Measurements from ENCODE around the gene CGGBP1. TPM values are rescaled to one million over a fixed set of nuclear protein-coding genes. Genes with fewer than 3 reads are reported as not detected.

CGGBP1 gene
- total RNA-seq, 1 experiment from 2014 or later = 43.2 TPM

DNA sequence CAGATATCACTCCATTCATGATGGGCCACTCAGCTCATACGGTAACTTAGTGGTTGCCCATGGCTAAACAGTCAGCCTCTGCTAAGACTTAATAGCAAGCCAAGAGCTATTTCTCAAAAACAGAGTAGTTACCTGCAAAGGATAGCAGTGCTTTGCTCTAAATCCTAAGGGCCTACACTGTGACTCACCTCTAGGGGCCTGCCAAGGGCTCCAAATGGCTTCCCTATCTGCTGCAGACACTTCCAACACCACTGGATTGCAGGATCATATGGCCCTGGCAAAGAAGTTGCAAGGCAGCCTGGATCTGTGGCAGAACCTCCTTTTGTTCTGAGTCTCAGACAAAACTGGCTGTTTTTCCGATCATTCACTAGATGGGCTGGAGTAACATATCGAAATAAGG, 17.8 kb downstream of the CGGBP1 start:
- no peaks in the 10 kb centered on the region for H3K36me3 ChIP-seq (ENCODE audit: control insufficient read depth, insufficient read depth, low read length)
- TF ChIP-seq, protein P1, sequence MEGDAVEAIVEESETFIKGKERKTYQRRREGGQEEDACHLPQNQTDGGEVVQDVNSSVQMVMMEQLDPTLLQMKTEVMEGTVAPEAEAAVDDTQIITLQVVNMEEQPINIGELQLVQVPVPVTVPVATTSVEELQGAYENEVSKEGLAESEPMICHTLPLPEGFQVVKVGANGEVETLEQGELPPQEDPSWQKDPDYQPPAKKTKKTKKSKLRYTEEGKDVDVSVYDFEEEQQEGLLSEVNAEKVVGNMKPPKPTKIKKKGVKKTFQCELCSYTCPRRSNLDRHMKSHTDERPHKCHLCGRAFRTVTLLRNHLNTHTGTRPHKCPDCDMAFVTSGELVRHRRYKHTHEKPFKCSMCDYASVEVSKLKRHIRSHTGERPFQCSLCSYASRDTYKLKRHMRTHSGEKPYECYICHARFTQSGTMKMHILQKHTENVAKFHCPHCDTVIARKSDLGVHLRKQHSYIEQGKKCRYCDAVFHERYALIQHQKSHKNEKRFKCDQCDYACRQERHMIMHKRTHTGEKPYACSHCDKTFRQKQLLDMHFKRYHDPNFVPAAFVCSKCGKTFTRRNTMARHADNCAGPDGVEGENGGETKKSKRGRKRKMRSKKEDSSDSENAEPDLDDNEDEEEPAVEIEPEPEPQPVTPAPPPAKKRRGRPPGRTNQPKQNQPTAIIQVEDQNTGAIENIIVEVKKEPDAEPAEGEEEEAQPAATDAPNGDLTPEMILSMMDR (IDR thresholded peaks at IDR 0.05; ENCODE audit: insufficient read depth in 1 of 2, low read depth in 1 of 2, low read length in 1 of 2, severe bottlenecking in 1 of 2, unreplicated experiment in 1 of 2) = peak in 1 of 2 experiments; percentile 7
- H3K27me3 ChIP-seq (replicated peaks; ENCODE audit: control insufficient read depth, insufficient read depth, low read length) = no peaks in the 10 kb centered on the region
- Mint-ChIP-seq H3K4me3 (ENCODE audit: unreplicated experiment) (no peak overlapping the region), H3K36me3 (ENCODE audit: insufficient read depth, unreplicated experiment) (no peaks in the 10 kb centered on the region), H3K9me3 (ENCODE audit: unreplicated experiment) (no peaks in the 10 kb centered on the region), H3K27me3 (ENCODE audit: insufficient read depth, unreplicated experiment) (peaks cover 2% of the 10 kb centered on the region), H3K4me1 (ENCODE audit: low read depth, unreplicated experiment) (no peaks in the 10 kb centered on the region), H3K27ac (ENCODE audit: unreplicated experiment) (no peak overlapping the region)
- POLR2A ChIA-PET = no interaction called here
- H3K4me1 ChIP-seq = 0 out of 2 replicates have a peak, but pooled peaks cover 6% of the 10 kb centered on the region
- CTCF ChIA-PET = no interaction called here
- H3K9me3 ChIP-seq = no peaks in the 10 kb centered on the region
- no TSS peak for BruUV-seq (replicated peaks)
- no peak overlapping the region for H3K4me3 ChIP-seq (ENCODE audit: low read depth, low read length)
- intact Hi-C loops (cut with micrococcal nuclease; ENCODE audit: unreplicated experiment) = no loop called here
- no peak for DNase-seq

GRCh38 chr3:88040529-88040928, 18.3 kb downstream of the CGGBP1 start:
- Histone ChIP-seq H3K27me3 (replicated peaks; ENCODE audit: control insufficient read depth, insufficient read depth, low read length) (no peaks in the 10 kb centered on the region), H3K36me3 (ENCODE audit: control insufficient read depth, insufficient read depth, low read length) (no peaks in the 10 kb centered on the region), H3K4me3 (ENCODE audit: low read depth, low read length) (no peak overlapping the region), H3K4me1 (0 out of 2 replicates have a peak, but pooled peaks cover 6% of the 10 kb centered on the region), H3K9me3 (no peaks in the 10 kb centered on the region)
- CTCF ChIA-PET = no interaction called here
- H3K36me3 Mint-ChIP-seq (ENCODE audit: insufficient read depth, unreplicated experiment) = no peaks in the 10 kb centered on the region
- no peaks in the 10 kb centered on the region for H3K9me3 Mint-ChIP-seq (ENCODE audit: unreplicated experiment)
- peaks cover 2% of the 10 kb centered on the region for H3K27me3 Mint-ChIP-seq (ENCODE audit: insufficient read depth, unreplicated experiment)
- POLR2A ChIA-PET = no interaction called here
- H3K4me1 Mint-ChIP-seq (ENCODE audit: low read depth, unreplicated experiment) = no peaks in the 10 kb centered on the region
- TF ChIP-seq, protein P1 (IDR thresholded peaks at IDR 0.05; ENCODE audit: insufficient read depth in 1 of 2, low read depth in 1 of 2, low read length in 1 of 2, severe bottlenecking in 1 of 2, unreplicated experiment in 1 of 2) = no peak
- H3K4me3 Mint-ChIP-seq (ENCODE audit: unreplicated experiment) = no peak overlapping the region
- BruUV-seq (replicated peaks) = no TSS peak
- intact Hi-C loops (cut with micrococcal nuclease; ENCODE audit: unreplicated experiment) = no loop called here
- no peak overlapping the region for H3K27ac Mint-ChIP-seq (ENCODE audit: unreplicated experiment)
- DNase-seq = no peak

- no peak for DNase-seq
- no TSS peak for BruUV-seq (replicated peaks)
- Mint-ChIP-seq H3K4me1 (ENCODE audit: low read depth, unreplicated experiment) (no peaks in the 10 kb centered on the region), H3K36me3 (ENCODE audit: insufficient read depth, unreplicated experiment) (no peaks in the 10 kb centered on the region), H3K4me3 (ENCODE audit: unreplicated experiment) (no peak overlapping the region), H3K27ac (ENCODE audit: unreplicated experiment) (no peak overlapping the region), H3K27me3 (ENCODE audit: insufficient read depth, unreplicated experiment) (peaks cover 2% of the 10 kb centered on the region), H3K9me3 (ENCODE audit: unreplicated experiment) (no peaks in the 10 kb centered on the region)
- intact Hi-C loops (cut with micrococcal nuclease; ENCODE audit: unreplicated experiment) = no loop called here
- no peak overlapping the region for H3K4me3 ChIP-seq (ENCODE audit: low read depth, low read length)
- ChIA-PET POLR2A (interaction anchor here (0.5 kb wide), 1 partner anchor 123 kb away, joined by 3 read pairs; no protein-coding TSS in a partner anchor), CTCF (no interaction called here)
- H3K27me3 ChIP-seq (replicated peaks; ENCODE audit: control insufficient read depth, insufficient read depth, low read length) = no peaks in the 10 kb centered on the region
- no peaks in the 10 kb centered on the region for H3K4me1 ChIP-seq
- TF ChIP-seq, protein P1 (IDR thresholded peaks at IDR 0.05; ENCODE audit: insufficient read depth in 1 of 2, low read depth in 1 of 2, low read length in 1 of 2, severe bottlenecking in 1 of 2, unreplicated experiment in 1 of 2) = no peak
- no peaks in the 10 kb centered on the region for H3K9me3 ChIP-seq
- no peaks in the 10 kb centered on the region for H3K36me3 ChIP-seq (ENCODE audit: control insufficient read depth, insufficient read depth, low read length)
Observed at GRCh38 chr3:88038566-88038965, 20.2 kb downstream of the CGGBP1 start.
